Astrocyte of the hippocampus (primary cell): Measurements from ENCODE around the gene CASTOR1.
"Not testable (repeated sequence)": the region's sequence is repeated elsewhere in the genome, so short reads cannot be mapped to it uniquely, and the experiment has no call there.

Experiments used
- DNase-seq: peaks from one replicate; pipeline ENCODE4 v3.0.0; 2011; ENCODE audit warnings: low read depth, low spot score

CASTOR1 gene

GRCh38 chr22:30289141-30289979, at the start of gene CASTOR1:
CASTOR1 (minus strand) TSS chr22:30289505; CDS start chr22:30289497, 8 bp downstream.
- DNase-seq = peak; percentile 99

GRCh38 chr22:30338802-30339201, 49.5 kb upstream of the CASTOR1 start:
- no peak for DNase-seq

GRCh38 chr22:30338341-30338740, 49.0 kb upstream of the CASTOR1 start:
- DNase-seq = not testable (repeated sequence)

GRCh38 chr22:30337461-30337778, 48.1 kb upstream of the CASTOR1 start:
- DNase-seq = no peak

GRCh38 chr22:30336752-30337460, 47.6 kb upstream of the CASTOR1 start:
- no peak for DNase-seq

GRCh38 chr22:30335236-30335635, 45.9 kb upstream of the CASTOR1 start:
- DNase-seq = no peak

GRCh38 chr22:30334646-30335045, 45.3 kb upstream of the CASTOR1 start:
- no peak for DNase-seq

GRCh38 chr22:30333707-30334087, 44.4 kb upstream of the CASTOR1 start:
- DNase-seq = no peak

- no peak for DNase-seq
Observed at GRCh38 chr22:30332994-30333706, 43.8 kb upstream of the CASTOR1 start.

- DNase-seq = no peak
Observed at GRCh38 chr22:30332551-30332950, 43.2 kb upstream of the CASTOR1 start.

- DNase-seq = peak; percentile 51
Observed at GRCh38 chr22:30328466-30329049, 39.3 kb upstream of the CASTOR1 start.

GRCh38 chr22:30327864-30328345, 38.6 kb upstream of the CASTOR1 start:
- no peak for DNase-seq

- DNase-seq = peak; percentile 97
Observed at GRCh38 chr22:30326706-30327362, 37.5 kb upstream of the CASTOR1 start, which contains the start of gene TBC1D10A. TBC1D10A (minus strand) TSS chr22:30326941; CDS start chr22:30326881, 60 bp downstream.

- DNase-seq = no peak
Observed at GRCh38 chr22:30326255-30326705, 37.0 kb upstream of the CASTOR1 start.

- no peak for DNase-seq
Observed at GRCh38 chr22:30325724-30326254, 36.5 kb upstream of the CASTOR1 start.

GRCh38 chr22:30325065-30325720, 35.9 kb upstream of the CASTOR1 start:
- DNase-seq = peak; percentile 78

GRCh38 chr22:30324014-30324730, 34.9 kb upstream of the CASTOR1 start:
- peak; percentile 75 for DNase-seq

- DNase-seq = no peak
Observed at GRCh38 chr22:30323246-30323645, 33.9 kb upstream of the CASTOR1 start.

- no peak for DNase-seq
Observed at GRCh38 chr22:30321461-30321860, 32.2 kb upstream of the CASTOR1 start.
